GM23338 (cell line): Measurements from ENCODE around the gene RAB5B. TPM values are rescaled to one million over a fixed set of nuclear protein-coding genes. Genes with fewer than 3 reads are reported as not detected.
"Not testable (repeated sequence)": the region's sequence is repeated elsewhere in the genome, so short reads cannot be mapped to it uniquely, and the experiment has no call there.

Source experiments
- ATAC-seq: fragments of 200-7000 bp; cut with Tn5 transposase; 3 replicates; pipeline ENCODE4 v1.9.1; 2020
- DNase-seq: peaks from one replicate; pipeline ENCODE4 v3.0.0-alpha.2; 2015; ENCODE audit warnings: low spot score
- H2AFZ ChIP-seq: fragments of 200-600 bp; sonication (generic); 2 replicates; pipeline ENCODE4 v1.8.0; 2016; ENCODE audit warnings: antibody characterized with exemption, mild to moderate bottlenecking, moderate library complexity
- H3F3A ChIP-seq: fragments of 200-600 bp; sonication (generic); replicated peaks from 2 replicates; pipeline ENCODE4 v1.8.0; 2017; ENCODE audit warnings: antibody characterized with exemption, mixed run types, low read depth
- H3K27ac ChIP-seq: fragments of 200-600 bp; sonication (generic); 2 replicates; pipeline ENCODE4 v1.6.1; 2016; ENCODE audit warnings: low read depth
- H3K27me3 ChIP-seq: fragments of 200-600 bp; sonication (generic); 2 replicates; pipeline ENCODE4 v1.8.0; 2016; ENCODE audit warnings: mild to moderate bottlenecking, mixed run types, moderate library complexity; ENCODE audit not compliant: insufficient read depth
- H3K36me3 ChIP-seq: fragments of 200-600 bp; sonication (generic); 2 replicates; pipeline ENCODE4 v1.8.0; 2016; ENCODE audit warnings: mild to moderate bottlenecking; ENCODE audit not compliant: insufficient read depth
- H3K4me1 ChIP-seq: fragments of 200-600 bp; sonication (generic); 2 replicates; pipeline ENCODE4 v1.8.0; 2016; ENCODE audit warnings: mild to moderate bottlenecking, moderate library complexity; ENCODE audit not compliant: insufficient read depth
- H3K4me2 ChIP-seq: fragments of 200-600 bp; sonication (generic); 2 replicates; pipeline ENCODE4 v1.7.1; 2017; ENCODE audit warnings: mixed run types
- H3K4me3 ChIP-seq: fragments of 200-600 bp; sonication (generic); 2 replicates; pipeline ENCODE4 v1.6.1; 2016; ENCODE audit warnings: mixed run types
- H3K79me2 ChIP-seq: fragments of 200-600 bp; sonication (generic); replicated peaks from 2 replicates; pipeline ENCODE4 v1.8.0; 2017; ENCODE audit warnings: mild to moderate bottlenecking; ENCODE audit not compliant: insufficient read depth
- H3K9me2 ChIP-seq: fragments of 200-600 bp; sonication (generic); 2 replicates; pipeline ENCODE4 v1.8.0; 2017; ENCODE audit not compliant: insufficient read depth
- H4K20me1 ChIP-seq: fragments of 200-600 bp; sonication (generic); replicated peaks from 2 replicates; pipeline ENCODE4 v1.8.0; 2017; ENCODE audit warnings: mild to moderate bottlenecking; ENCODE audit not compliant: insufficient read depth
- H3K27ac Mint-ChIP-seq: 2 replicates; pipeline ENCODE4 v1.8.0; 2020; ENCODE audit warnings: inconsistent platforms, mild to moderate bottlenecking, moderate library complexity, mixed read lengths
- H3K27me3 Mint-ChIP-seq: 3 replicates; pipeline ENCODE4 v1.8.0; 2022; ENCODE audit warnings: low read depth, mild to moderate bottlenecking, moderate library complexity, mixed read lengths, inconsistent platforms; ENCODE audit not compliant: insufficient read depth, poor library complexity
- H3K36me3 Mint-ChIP-seq: 3 replicates; pipeline ENCODE4 v1.8.0; 2021; ENCODE audit warnings: low read depth, mild to moderate bottlenecking, inconsistent platforms, moderate library complexity, mixed read lengths
- H3K4me1 Mint-ChIP-seq: 3 replicates; pipeline ENCODE4 v1.8.0; 2020; ENCODE audit warnings: mild to moderate bottlenecking, inconsistent platforms, mixed read lengths
- H3K4me3 Mint-ChIP-seq: 3 replicates; pipeline ENCODE4 v1.8.0; 2021; ENCODE audit warnings: moderate library complexity, mild to moderate bottlenecking, inconsistent platforms, mixed read lengths
- H3K9me3 Mint-ChIP-seq: 3 replicates; pipeline ENCODE4 v1.8.0; 2020; ENCODE audit warnings: moderate library complexity, mild to moderate bottlenecking, inconsistent platforms, mixed read lengths
- CREB1 ChIP-seq: fragments of 250-450 bp; sonication (Bioruptor Pico); IDR thresholded peaks from 2 replicates; pipeline ENCODE4 v1.5.0; 2020; ENCODE audit warnings: low read depth, mild to moderate bottlenecking, moderate library complexity
- EZH2 ChIP-seq: fragments of 200-600 bp; sonication (generic); IDR thresholded peaks from one replicate; pipeline ENCODE4 v1.8.0; 2017; ENCODE audit warnings: antibody characterized with exemption, mild to moderate bottlenecking, low read depth; ENCODE audit not compliant: unreplicated experiment
- EZH2phosphoT487 ChIP-seq: fragments of 200-600 bp; sonication (generic); IDR thresholded peaks from one replicate; pipeline ENCODE4 v1.8.1; 2018; ENCODE audit warnings: antibody characterized with exemption; ENCODE audit not compliant: unreplicated experiment
- JUNB ChIP-seq: IDR thresholded peaks from one replicate; pipeline ENCODE4 v1.6.1; 2016; ENCODE audit warnings: antibody characterized with exemption; ENCODE audit not compliant: unreplicated experiment
- NANOG ChIP-seq: IDR thresholded peaks from 2 replicates; pipeline ENCODE4 v1.6.1; 2016; ENCODE audit warnings: antibody characterized with exemption, borderline replicate concordance
- POLR2AphosphoS5 ChIP-seq: IDR thresholded peaks from 2 replicates; pipeline ENCODE4 v1.6.1; 2016; ENCODE audit warnings: antibody characterized with exemption, low read depth
- ZNF114 ChIP-seq: fragments of 250-450 bp; sonication (Bioruptor Pico); IDR thresholded peaks from 2 replicates; pipeline ENCODE4 v1.5.0; 2020; ENCODE audit warnings: mild to moderate bottlenecking, moderate library complexity
- polyA plus RNA-seq: library from polyadenylated mRNA; unstranded; fragments of >200 nt; fragmentation: Nextera tagmentation; extraction: Ambion mirVana; gene quantifications from 2 replicates; pipeline ENCODE4 v1.2.1, GENCODE V29; 2016
- total RNA-seq: library from RNA; depleted of rRNA; stranded (reverse); fragments of >200 nt; shearing (Covaris generic); gene quantifications from 2 replicates; pipeline ENCODE4 v1.2.3, GENCODE V29; 2014
- TF ChIP-seq, protein P1 (sequence below): fragments of 250-450 bp; sonication (Bioruptor Pico); IDR thresholded peaks from 2 replicates; pipeline ENCODE4 v1.5.0; 2020; ENCODE audit warnings: mild to moderate bottlenecking, moderate library complexity
- TF ChIP-seq, protein P2 (sequence below): IDR thresholded peaks from one replicate; pipeline ENCODE4 v1.6.1; 2018; ENCODE audit warnings: antibody characterized with exemption; ENCODE audit not compliant: unreplicated experiment
- TF ChIP-seq, protein P3 (sequence below), 2 experiments: fragments of 200-600 bp in 1 of 2; sonication (generic) in 1 of 2; conservative IDR thresholded peaks; 2 replicates each; pipeline versions ENCODE4 v1.5.1 to v1.6.1; 2016 to 2017; ENCODE audit warnings: antibody characterized with exemption in 2 of 2, low read depth in 2 of 2, mild to moderate bottlenecking in 2 of 2, moderate library complexity in 1 of 2

The RAB5B gene
- total and polyA plus RNA-seq, 2 experiments from 2014 or later = 19.7 to 46.5 TPM

DNA sequence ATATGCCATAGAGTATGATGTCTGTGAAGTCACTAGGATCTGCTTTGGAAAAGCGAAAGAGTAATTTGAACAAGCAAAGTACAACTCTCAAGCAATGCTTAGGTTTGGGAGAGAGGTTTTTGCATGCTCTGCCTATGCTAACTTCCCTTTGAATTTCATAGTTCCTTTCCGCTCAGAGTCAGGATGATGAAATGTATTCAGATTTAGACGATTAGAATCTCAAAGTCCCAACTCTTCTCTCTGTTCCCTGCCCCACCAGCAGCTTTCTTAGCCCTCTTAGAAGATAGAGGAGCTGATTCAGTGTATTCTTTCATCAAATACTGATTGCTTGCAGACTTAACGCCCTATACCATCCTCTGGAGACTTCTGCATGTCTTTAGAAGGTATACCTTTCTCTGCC lies 11.5 kb downstream of the RAB5B start:
- Histone ChIP-seq H2AFZ (no peak overlapping the region), H3K4me2 (no peak overlapping the region), H3K27me3 (no peaks in the 10 kb centered on the region), H3K36me3 (peaks cover 14% of the 10 kb centered on the region), H3F3A (peaks cover 19% of the 10 kb centered on the region; the same call in 1 of the 2 replicates), H4K20me1 (no peaks in the 10 kb centered on the region; the same call in none of the 2 replicates), H3K79me2 (0 out of 2 replicates have a peak, but pooled peaks cover 6% of the 10 kb centered on the region), H3K9me2 (no peaks in the 10 kb centered on the region), H3K4me1 (no peaks in the 10 kb centered on the region), H3K4me3 (no peak overlapping the region), H3K27ac (peak overlapping the region; percentile 67)
- H3K36me3 Mint-ChIP-seq = peaks cover 53% of the 10 kb centered on the region
- peaks cover 3% of the 10 kb centered on the region; the same call in 1 of the 3 replicates for H3K4me1 Mint-ChIP-seq
- ATAC-seq (no peak), DNase-seq (no peak)
- TF ChIP-seq CREB1 (CRISPR knock-in tag) (no peak), POLR2AphosphoS5 (no peak), EZH2phosphoT487 (no peak), JUNB (no peak), ZNF114 (CRISPR knock-in tag) (no peak), EZH2 (no peak), NANOG (no peak)
- TF ChIP-seq, protein P1, sequence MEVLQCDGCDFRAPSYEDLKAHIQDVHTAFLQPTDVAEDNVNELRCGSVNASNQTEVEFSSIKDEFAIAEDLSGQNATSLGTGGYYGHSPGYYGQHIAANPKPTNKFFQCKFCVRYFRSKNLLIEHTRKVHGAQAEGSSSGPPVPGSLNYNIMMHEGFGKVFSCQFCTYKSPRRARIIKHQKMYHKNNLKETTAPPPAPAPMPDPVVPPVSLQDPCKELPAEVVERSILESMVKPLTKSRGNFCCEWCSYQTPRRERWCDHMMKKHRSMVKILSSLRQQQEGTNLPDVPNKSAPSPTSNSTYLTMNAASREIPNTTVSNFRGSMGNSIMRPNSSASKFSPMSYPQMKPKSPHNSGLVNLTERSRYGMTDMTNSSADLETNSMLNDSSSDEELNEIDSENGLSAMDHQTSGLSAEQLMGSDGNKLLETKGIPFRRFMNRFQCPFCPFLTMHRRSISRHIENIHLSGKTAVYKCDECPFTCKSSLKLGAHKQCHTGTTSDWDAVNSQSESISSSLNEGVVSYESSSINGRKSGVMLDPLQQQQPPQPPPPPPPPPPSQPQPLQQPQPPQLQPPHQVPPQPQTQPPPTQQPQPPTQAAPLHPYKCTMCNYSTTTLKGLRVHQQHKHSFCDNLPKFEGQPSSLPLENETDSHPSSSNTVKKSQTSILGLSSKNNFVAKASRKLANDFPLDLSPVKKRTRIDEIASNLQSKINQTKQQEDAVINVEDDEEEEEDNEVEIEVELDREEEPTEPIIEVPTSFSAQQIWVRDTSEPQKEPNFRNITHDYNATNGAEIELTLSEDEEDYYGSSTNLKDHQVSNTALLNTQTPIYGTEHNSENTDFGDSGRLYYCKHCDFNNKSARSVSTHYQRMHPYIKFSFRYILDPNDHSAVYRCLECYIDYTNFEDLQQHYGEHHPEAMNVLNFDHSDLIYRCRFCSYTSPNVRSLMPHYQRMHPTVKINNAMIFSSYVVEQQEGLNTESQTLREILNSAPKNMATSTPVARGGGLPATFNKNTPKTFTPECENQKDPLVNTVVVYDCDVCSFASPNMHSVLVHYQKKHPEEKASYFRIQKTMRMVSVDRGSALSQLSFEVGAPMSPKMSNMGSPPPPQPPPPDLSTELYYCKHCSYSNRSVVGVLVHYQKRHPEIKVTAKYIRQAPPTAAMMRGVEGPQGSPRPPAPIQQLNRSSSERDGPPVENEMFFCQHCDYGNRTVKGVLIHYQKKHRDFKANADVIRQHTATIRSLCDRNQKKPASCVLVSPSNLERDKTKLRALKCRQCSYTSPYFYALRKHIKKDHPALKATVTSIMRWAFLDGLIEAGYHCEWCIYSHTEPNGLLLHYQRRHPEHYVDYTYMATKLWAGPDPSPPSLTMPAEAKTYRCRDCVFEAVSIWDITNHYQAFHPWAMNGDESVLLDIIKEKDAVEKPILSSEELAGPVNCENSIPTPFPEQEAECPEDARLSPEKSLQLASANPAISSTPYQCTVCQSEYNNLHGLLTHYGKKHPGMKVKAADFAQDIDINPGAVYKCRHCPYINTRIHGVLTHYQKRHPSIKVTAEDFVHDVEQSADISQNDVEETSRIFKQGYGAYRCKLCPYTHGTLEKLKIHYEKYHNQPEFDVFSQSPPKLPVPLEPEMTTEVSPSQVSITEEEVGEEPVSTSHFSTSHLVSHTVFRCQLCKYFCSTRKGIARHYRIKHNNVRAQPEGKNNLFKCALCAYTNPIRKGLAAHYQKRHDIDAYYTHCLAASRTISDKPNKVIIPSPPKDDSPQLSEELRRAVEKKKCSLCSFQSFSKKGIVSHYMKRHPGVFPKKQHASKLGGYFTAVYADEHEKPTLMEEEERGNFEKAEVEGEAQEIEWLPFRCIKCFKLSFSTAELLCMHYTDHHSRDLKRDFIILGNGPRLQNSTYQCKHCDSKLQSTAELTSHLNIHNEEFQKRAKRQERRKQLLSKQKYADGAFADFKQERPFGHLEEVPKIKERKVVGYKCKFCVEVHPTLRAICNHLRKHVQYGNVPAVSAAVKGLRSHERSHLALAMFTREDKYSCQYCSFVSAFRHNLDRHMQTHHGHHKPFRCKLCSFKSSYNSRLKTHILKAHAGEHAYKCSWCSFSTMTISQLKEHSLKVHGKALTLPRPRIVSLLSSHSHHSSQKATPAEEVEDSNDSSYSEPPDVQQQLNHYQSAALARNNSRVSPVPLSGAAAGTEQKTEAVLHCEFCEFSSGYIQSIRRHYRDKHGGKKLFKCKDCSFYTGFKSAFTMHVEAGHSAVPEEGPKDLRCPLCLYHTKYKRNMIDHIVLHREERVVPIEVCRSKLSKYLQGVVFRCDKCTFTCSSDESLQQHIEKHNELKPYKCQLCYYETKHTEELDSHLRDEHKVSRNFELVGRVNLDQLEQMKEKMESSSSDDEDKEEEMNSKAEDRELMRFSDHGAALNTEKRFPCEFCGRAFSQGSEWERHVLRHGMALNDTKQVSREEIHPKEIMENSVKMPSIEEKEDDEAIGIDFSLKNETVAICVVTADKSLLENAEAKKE = no peak
- TF ChIP-seq, protein P2, sequence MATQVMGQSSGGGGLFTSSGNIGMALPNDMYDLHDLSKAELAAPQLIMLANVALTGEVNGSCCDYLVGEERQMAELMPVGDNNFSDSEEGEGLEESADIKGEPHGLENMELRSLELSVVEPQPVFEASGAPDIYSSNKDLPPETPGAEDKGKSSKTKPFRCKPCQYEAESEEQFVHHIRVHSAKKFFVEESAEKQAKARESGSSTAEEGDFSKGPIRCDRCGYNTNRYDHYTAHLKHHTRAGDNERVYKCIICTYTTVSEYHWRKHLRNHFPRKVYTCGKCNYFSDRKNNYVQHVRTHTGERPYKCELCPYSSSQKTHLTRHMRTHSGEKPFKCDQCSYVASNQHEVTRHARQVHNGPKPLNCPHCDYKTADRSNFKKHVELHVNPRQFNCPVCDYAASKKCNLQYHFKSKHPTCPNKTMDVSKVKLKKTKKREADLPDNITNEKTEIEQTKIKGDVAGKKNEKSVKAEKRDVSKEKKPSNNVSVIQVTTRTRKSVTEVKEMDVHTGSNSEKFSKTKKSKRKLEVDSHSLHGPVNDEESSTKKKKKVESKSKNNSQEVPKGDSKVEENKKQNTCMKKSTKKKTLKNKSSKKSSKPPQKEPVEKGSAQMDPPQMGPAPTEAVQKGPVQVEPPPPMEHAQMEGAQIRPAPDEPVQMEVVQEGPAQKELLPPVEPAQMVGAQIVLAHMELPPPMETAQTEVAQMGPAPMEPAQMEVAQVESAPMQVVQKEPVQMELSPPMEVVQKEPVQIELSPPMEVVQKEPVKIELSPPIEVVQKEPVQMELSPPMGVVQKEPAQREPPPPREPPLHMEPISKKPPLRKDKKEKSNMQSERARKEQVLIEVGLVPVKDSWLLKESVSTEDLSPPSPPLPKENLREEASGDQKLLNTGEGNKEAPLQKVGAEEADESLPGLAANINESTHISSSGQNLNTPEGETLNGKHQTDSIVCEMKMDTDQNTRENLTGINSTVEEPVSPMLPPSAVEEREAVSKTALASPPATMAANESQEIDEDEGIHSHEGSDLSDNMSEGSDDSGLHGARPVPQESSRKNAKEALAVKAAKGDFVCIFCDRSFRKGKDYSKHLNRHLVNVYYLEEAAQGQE = no peak
- TF ChIP-seq, protein P3, sequence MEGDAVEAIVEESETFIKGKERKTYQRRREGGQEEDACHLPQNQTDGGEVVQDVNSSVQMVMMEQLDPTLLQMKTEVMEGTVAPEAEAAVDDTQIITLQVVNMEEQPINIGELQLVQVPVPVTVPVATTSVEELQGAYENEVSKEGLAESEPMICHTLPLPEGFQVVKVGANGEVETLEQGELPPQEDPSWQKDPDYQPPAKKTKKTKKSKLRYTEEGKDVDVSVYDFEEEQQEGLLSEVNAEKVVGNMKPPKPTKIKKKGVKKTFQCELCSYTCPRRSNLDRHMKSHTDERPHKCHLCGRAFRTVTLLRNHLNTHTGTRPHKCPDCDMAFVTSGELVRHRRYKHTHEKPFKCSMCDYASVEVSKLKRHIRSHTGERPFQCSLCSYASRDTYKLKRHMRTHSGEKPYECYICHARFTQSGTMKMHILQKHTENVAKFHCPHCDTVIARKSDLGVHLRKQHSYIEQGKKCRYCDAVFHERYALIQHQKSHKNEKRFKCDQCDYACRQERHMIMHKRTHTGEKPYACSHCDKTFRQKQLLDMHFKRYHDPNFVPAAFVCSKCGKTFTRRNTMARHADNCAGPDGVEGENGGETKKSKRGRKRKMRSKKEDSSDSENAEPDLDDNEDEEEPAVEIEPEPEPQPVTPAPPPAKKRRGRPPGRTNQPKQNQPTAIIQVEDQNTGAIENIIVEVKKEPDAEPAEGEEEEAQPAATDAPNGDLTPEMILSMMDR (conservative IDR thresholded peaks at IDR 0.05; ENCODE audit: low read depth in 2 of 2) = no peak
- no peak overlapping the region for H3K4me3 Mint-ChIP-seq
- peaks cover 2% of the 10 kb centered on the region for H3K27me3 Mint-ChIP-seq
- H3K9me3 Mint-ChIP-seq = no peaks in the 10 kb centered on the region
- H3K27ac Mint-ChIP-seq = no peak overlapping the region; the same call in none of the 2 replicates

DNA sequence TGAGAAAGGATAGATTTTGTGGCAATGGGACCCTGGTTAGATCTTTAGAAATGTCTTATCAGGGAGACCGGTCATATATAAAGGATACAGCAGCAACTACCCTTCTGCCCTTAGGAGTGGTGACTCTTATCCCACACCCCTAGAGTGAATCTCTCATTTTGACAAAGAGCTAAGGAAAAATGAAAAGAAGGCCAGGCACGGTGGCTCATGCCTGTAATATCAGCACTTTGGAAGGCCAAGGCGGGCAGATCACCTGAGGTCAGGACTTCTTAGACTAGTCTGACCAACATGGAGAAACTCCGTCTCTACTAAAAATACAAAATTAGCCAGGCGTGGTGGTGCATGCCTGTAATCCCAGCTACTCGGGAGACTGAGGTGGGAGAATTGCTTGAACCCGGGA lies 12.1 kb downstream of the RAB5B start:
- H3K27me3 Mint-ChIP-seq, H3K4me2 ChIP-seq, DNase-seq, H4K20me1 ChIP-seq, H3K9me2 ChIP-seq, H3K4me1 Mint-ChIP-seq, ATAC-seq, H3K4me3 ChIP-seq, H3K4me3 Mint-ChIP-seq, H3K27me3 ChIP-seq, H3K79me2 ChIP-seq, H2AFZ ChIP-seq, H3K9me3 Mint-ChIP-seq, H3K4me1 ChIP-seq: not testable (repeated sequence)
- peaks cover 19% of the 10 kb centered on the region; the same call in 1 of the 2 replicates for H3F3A ChIP-seq
- H3K36me3 Mint-ChIP-seq = peaks cover 54% of the 10 kb centered on the region
- H3K27ac Mint-ChIP-seq = peak overlapping the region; percentile 81
- peaks cover 20% of the 10 kb centered on the region for H3K36me3 ChIP-seq
- H3K27ac ChIP-seq = 0 out of 2 replicates have a peak overlapping the region, but pooled peaks have one; percentile 67
